COLO829 (cell line): ENCODE results near the gene FAM161A.
"Not testable (repeated sequence)": the region's sequence is repeated elsewhere in the genome, so short reads cannot be mapped to it uniquely, and the experiment has no call there.

Source experiments
- DNase-seq: peaks from one replicate; pipeline ENCODE4 v3.0.0; 2012; ENCODE audit warnings: low spot score

Gene FAM161A

DNA sequence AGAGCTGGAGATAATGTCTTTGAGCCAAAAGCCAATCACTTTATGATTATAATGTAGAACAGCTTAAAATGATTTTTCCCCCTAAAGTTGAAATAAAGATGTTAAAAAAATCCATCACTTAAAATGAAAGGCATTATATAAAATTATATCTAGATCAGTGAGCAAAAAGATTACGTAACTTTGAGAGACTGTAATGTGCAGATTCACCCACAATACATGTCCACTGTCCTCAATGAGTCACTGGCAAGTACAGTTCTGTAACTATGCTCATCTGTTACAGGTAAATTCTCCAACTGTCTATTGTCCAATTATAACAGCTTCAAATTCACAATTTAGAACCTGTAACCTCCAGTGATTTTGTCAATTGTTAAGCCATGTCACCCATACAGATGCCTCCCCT, 19.0 kb downstream of the FAM161A start:
- DNase-seq, result no peak

DNA sequence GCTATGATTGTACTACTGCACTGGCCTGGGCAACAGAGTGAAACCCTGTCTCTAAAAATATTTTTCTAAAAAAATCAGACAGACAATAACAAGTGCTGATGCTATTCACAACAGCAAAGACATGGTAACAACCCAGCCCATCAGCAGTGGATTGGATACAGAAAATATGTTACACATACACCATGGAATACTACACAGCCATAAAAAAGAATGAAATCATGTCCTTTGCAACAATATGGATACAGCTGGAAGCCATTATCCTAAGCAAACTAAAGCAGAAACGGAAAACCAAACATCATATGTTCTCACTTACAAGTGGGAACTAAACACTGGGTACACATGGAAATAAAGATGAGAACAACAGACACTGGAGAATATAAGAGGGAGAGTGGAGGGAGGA, 19.9 kb downstream of the FAM161A start:
- no peak for DNase-seq

DNA sequence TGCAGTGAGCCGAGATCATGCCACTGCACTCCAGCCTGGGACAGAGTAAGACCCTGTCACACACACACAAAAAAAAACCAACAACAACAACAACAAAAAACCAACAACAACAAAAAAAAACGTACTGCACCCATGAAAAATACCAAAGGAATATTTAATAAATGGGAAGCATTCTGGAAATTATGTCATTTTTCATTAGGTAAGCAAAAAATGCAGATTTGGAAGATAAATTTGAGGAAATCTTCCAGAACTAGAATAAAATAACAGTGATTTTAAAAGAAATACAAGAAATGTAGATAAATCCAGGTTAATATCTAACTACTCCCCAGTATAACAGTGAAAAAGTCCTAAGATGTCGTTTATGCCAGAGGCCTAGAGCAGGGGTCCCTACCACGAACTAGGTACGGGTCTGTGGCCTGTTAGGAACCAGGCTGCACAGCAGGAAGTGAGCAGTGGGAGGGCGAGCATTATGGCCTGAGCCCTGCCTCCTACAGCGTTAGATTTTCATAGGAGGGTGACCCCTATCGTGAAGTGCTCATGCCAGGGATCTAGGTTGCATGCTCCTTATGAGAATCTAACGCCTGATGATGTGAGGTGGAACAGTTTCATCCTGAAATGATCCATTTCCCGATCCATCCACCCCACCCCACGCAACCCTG, 21.5 kb downstream of the FAM161A start:
- DNase-seq, result no peak

DNA sequence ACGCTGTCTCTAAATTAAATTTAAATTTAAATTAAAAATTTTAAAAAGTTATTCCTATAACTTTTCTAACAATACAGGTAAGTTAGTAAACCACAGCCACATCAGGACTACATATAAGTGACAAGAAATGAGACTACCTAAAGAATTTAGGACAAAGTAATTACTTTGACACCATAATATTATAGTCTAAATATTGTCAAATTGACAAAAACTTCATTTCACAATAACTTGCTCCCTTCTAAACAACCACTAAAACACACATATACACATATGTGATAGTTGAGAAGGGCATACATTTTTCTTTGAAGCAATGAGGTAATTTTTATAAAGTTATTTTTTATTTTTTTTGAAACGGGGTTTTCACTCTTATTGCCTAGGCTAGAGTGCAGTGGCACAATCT, 31.6 kb downstream of the FAM161A start:
- DNase-seq, result no peak

DNA sequence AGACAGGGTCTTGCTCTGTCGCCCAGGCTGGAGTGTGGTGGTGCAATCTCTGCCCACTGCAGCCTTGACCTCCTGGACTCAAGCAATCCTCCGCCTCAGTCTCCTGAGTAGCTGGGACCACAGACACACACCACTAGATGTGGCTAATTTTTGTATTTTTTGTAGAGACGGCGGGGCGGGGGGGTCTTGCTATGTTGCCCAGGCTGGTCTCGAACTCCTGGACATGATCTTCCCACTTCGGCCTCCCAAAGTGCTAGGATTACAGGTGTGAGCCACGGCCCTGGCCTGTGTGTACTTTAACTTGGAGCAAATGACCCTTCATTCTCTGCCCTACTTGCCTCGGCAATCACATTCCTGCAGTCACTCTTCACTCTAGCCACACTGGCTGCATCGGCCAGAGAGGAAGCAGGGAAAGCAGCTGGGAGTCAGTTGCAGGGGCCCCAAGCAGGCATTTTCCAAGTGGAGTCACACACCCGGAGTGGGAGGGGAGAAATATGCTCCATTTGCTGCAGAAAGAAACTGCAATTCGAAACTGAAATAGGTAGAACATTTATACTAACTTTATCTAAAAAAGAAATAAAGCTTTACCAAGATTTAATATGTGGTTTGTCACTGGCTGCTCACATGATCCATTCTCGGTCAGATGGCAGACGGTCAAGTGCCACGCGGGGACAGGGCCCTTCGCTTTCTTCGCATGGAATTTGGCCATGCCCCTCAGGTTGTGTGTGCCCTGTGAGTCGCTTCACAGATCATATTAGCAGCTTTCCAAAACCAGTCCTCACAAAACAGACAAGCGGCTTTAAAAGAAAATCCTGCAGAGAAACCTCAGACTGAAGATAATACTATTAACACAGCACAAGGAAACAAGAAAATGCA, 37.1 kb downstream of the FAM161A start:
- no peak for DNase-seq

DNA sequence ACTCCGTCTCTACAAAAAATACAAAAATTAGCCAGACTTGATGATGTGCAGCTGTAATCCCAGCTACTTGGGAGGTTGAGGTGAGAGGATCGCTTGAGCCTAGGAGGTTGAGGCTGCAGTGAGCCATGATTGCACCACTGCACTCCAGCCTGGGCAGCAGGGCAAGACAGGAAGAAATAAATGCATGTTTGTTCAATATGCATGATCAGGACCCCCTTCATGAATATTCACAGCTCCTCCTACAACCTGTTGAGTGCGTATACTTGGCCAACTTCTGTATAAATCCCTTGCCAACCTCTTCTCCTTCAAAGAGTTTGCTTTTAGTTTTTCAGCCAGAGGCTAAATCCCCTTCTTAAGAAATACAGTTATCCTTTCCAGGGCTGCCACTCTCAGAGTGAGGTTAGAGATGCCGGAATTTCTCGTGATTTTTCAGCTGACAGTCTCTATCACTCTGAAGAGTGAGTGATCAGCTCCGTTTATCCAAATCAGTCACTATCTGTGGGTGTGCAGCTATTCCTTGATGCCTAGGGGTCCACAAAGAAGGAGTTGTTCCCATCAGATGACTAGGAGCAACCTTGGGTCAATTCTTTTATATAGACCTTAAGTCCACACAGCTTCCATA, 39.2 kb downstream of the FAM161A start:
- DNase-seq, result peak; percentile 45

DNA sequence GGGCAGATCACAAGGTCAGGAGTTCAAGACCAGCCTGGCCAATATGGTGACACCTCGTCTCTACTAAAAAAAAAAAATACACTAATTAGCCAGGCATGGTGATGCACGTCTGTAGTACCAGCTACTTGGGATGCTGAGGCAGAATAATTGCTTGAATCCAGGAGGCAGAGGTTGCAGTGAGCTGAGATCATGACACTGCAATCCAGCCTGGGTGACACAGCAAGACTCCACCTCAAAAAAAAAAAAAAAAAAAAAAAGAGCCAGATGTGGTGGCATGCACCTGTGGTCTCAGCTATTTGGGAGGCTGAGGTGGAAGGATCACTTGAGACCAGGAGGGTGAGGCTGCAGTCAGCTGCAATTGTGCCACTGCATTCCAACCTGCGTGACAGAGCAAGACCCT, 40.5 kb downstream of the FAM161A start:
- DNase-seq, result not testable (repeated sequence)

DNA sequence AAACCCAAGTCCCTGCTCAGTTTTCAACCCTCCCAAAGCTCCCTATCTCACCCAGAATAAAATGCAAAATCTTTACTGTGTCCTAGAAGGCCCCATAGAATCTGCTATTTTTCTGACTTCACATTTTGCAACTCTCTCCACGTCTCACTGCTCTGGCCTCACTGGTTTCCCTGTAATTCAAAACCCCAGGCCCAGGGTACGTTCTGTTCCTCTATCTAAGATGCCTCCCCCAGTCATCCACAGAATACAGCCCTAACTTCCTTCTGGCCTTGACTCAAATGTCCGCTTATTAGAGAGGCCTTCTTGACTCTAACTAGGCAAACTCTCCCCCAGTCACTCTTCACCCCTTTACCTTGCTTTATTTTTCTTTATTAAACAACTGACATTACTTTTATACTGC, 42.0 kb downstream of the FAM161A start:
- DNase-seq, result no peak

DNA sequence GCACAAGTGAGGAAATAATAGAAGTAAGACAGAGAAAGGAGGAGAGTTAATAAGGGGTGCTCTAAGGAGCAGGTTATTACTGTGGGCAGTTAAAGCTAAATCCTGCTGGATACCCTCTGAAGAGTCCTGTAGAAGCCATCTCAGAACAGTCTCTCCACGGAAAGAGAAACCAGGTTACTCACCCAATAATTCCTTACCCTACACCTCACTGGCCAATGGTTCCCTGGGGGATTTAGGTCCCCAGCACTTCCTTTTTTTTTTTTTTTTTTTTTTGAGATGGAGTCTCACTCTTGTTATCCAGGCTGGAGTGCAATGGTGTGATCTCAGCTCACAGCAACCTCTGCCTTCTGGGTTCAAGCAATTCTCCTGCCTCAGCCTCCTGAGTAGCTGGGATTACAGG, 43.7 kb downstream of the FAM161A start:
- DNase-seq, result not testable (repeated sequence)

DNA sequence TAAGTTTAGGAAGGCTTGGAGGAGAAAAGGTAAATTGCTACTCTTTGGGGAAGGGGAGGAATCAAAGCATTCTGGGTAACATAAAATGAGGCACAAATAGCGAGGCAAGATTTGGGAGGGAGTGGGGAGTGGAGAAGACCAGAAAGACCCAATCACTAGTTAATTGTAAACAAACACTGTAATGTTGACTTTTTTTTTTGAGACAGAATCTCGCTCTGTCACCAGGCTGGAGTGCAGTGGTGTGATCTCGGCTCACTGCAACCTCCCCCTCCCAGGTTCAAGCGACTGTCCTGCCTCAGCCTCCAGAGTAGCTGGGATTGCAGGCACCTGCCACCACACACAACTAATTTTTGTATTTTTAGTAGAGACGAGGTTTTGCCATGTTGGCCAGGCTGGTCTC, 45.2 kb downstream of the FAM161A start:
- not testable (repeated sequence) for DNase-seq

DNA sequence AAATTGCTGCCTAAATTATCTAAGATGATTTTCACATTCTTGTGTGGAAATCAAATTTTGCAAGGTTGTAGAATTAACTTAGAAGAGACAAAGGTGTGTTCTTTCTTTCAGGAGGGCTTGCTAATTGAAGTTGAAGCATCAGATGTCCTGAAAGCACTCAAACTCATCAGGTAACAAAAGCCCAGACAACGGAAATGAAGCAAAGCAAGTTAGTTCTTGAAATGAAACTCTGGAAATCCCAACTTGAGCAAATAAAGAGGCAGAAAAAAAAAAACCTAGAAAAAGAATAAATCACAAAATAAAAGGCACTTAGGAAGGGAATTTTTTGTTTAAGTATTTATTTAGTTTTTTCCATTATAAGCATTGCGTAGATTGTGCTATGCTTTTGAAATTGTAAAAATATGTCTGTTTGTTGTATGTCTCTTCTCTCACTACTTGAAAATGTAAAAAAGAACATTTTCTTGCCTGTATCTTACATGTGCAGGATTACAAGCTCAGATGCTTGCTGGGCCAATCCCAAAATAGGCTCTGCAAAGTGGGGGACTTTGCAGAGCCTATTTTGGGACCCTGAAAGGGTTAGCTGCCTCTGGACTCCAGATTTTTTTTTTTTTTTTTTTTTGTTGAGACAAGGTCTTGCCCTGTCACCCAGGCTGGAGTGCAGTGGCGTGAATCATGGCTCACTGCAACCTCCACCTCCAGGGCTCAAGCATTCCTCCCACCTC, 46.7 kb downstream of the FAM161A start:
- no peak for DNase-seq

DNA sequence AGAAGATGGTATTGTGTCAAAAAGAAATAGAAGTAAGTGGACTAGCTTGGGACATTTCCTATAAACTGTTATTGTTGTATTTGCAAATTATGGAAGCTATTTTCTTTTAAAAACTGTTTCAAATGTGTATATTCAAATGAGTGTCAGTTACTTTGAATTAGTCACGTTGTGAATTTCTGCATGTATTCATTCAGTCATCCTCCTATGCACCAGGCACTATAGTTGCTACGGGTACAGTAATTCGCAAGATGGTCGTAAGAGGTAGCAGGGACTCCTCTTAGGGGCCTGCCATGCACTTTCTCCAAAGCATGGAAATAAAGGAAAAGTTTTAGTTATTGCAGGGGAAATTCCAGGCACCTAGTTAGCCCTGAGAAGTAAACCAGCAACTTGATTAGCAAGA, 51.3 kb downstream of the FAM161A start:
- no peak for DNase-seq

DNA sequence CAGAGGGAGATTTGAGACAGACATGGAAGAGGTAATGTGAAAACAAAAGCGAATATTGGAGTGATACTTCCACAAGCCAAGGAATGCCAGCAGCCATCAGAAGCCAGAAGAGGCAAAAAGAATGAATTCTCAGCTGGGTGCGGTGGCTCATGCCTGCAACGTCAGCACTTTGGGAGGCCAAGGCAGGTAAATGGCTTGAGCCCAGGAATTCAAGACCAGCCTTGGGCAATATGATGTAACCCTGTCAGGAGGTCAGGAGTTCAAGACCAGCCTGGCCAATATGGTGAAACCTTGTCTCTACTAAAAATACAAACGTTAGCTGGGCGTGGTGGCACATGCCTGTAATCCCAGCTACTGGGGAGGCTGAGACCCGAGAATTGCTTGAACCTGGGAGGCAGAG, 54.8 kb downstream of the FAM161A start:
- DNase-seq, result no peak

DNA sequence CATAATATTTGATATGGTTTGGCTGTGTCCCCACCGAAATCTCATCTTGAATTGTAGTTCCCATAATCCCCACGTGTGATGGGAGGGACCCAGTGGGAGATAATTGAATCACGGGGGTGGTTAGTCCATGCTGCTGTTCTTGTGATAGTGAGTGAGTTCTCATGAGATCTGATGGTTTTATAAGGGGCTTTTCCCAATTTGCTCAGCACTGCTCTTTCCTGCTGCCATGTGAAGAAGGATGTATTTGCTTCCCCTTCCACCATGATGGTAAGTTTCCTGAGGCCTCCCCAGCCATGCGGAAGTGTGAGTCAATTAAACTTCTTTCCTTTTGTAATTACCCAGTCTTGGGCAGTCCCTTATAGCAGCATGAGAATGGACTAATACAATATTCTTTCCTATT, 56.4 kb downstream of the FAM161A start:
- not testable (repeated sequence) for DNase-seq

DNA sequence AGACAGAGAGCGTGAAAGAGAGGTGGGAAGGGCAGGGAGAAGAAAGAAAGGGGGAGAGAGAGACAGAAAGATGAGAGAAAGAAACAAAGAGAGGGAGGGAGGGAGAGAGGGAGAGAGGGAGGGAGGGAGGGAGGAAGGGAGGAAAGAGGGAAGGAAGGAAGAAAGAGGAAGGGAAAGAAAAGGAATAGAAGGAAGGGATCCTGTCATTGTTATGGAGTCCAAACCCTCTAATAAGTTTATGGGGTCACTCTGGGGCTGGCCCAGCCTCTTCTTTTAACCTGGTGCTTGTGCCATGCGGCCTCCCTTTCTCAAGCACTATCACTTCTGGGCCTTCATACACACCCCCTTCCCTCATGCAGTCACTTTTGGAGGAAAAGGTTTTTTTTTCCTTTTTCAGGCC, 58.5 kb downstream of the FAM161A start:
- DNase-seq, result no peak

DNA sequence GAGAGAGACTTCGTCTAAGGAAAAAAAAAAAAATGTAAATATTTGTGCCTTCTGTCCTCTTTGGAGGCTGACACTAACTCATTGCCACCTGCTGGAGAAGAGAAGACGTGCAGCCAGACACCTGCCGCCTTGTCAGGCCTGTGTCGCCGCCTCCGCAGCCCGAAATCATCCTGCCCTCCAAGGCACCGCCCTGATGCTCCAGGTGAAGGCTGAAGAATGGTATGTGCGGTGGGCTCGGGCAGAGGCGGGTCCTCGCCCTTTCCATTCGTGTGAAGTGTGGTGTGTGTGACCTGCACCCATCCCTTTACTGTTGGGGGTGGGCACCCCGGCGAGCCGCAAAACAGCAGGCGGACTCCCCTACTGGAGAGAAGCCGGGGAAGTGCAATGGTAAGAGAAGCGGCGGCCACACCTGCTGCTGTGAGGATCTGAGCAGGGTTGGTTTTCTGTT, 60.4 kb downstream of the FAM161A start:
- DNase-seq, result peak; percentile 51

DNA sequence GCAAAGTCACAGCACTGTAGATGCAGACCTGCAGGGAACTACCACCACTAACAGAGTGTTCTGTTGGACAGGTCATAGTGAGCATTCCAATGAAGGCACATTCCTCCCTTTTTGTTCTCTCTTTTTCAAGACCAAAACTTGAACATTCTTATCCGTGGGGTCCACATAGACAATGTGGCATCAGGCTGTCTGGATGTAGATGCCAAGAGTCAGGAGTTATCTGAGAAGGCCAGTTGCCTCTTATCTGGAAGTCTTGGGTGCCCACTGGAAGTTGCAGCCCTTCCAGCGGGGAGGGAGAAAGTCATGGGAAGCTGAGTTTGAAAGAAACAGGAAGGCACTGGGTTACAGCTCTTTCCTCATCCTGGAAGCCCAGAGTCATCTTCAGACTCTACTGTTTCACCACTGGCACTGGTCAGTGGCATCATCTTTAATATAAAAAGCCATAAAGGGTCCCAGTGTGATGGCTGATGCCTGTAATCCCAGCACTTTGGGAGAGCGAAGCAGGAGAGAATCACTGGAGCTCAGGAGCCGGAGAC, 61.4 kb downstream of the FAM161A start:
- no peak for DNase-seq

DNA sequence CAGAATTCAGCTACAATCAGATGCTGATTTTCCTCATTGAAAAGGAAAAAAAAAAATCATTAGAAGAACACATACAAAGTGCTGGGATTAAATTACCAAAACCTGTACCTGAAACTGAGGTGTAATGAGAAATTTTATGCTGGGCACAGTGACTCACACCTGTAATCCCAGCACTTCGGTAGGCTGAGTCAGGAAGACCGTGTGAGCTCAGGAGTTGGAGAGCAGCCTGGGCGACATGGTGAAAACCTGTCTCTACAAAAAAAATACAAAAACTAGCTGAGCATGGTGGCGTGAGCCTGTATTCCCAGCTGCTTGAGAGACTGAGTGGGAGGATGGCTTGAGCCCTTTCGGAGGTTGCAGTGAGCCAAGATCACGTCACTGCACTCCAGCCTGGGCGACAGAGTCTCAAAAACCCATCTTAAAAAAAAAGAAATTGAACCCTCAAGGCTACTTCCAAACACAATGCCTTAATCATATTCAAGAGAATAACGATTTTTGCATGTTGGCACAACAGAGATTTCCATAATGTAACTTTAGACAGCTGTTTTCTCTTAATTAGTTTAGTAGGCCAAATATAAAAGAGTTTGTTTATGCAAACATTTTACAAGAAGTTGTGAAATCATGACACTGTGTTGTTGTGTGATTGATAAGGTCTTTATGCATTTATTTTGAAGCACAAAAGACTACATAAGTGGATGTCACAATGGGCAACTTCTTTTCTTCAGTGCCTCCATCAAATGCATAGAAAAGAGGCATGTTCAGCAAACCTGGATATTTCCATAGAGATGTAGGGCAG, 63.9 kb downstream of the FAM161A start:
- DNase-seq, result no peak

DNA sequence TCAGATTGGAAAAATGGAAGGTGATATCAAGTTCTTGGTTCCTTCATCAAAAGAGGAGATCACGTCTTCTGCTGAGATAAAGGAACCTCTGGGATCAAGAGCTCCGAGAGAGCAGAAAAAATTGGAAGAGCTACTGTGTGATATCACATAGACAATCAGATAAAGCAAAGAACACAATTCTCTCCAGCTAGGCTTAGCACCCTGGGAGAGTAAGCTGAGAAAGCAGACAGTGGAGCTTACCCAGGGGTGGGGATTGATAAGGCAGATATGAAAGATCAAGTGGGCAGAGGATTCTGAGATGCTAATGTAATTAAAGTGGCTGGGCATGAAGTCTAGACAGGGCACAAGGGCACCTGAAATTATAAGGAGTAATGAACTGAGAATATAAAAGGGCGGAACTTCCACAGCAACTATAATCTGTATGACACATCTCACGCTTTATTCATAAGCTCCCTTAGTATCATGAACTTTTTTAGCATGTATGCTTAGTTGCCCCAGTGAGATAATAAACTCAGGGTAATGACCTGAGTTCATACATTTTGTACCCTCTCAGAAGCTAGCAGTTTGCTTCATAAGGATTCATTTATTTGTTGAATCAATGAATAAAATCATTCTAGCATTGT, 65.8 kb downstream of the FAM161A start:
- DNase-seq, result no peak

DNA sequence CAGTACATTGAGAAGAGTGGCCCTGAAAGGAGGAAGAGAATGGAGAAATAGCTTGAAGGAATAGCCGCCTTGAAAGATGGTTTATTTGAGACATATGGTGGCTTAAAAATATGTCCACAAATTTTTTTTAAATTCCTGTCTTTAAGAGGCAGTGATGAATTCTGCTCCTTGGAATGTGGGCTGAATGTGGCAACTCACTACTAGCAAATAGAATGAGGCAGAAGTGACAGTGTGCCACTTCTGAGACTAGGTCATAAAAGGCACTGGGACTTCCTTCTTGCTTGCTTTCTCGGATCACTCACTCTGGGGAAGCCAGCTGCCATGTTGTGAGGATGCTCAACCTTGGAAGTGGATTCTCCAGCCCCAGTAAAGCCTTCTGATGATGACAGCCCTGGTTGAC, 67.0 kb downstream of the FAM161A start:
- DNase-seq, result no peak

DNA sequence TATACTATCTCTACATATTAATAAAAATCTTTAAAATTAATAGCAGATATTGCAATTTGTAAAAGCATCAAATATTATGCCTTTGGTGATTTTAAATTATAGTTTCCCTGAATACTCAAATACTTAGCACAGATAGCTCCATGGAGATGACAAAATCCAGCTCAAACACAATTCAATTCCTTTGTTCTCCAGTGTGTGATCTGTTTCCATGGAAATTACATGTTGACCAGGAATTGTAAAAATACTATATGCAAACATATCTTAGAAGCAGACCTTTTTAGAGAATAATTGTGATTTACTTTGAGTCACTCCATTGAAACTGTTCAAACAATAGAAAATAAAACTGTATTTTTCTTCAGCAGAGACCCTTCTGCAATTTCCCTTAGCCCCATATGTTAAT, 68.3 kb downstream of the FAM161A start:
- no peak for DNase-seq
